ENCODE results near the gene IL16. TPM values are rescaled to one million over a fixed set of nuclear protein-coding genes. Genes with fewer than 3 reads are reported as not detected.

IL16 gene
- total RNA-seq, 1 experiment from 2014 or later = not detected

DNA sequence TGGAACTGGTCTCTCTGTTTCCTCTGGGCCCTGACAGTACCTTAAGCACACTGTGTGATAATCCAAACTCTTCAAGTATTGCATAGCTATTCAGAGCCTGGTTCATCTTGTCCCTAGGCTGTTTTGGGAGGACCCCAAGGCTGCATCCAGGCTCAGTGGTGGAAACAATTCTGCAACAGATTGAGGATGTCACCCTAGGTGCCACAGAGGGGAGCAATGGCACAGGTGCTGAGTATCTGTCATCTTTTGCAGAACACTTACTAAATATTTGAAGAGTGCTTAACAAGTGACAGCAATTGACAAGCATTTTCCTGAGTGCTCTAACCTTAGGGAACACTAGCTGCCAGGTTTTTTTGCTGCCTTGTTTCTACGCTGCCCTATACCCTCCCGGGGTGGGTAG is 99.5 kb downstream of the IL16 start:
- Mint-ChIP-seq H3K27ac (ENCODE audit: unreplicated experiment) (peak overlapping the region; percentile 40), H3K9me3 (ENCODE audit: low read depth, unreplicated experiment) (no peaks in the 10 kb centered on the region), H3K4me1 (ENCODE audit: low read depth, unreplicated experiment) (peaks cover 10% of the 10 kb centered on the region), H3K36me3 (ENCODE audit: insufficient read depth, unreplicated experiment) (no peaks in the 10 kb centered on the region), H3K27me3 (ENCODE audit: unreplicated experiment) (peaks cover 82% of the 10 kb centered on the region), H3K4me3 (ENCODE audit: low read depth, unreplicated experiment) (no peak overlapping the region)
- BruUV-seq (replicated peaks) = no TSS peak
- intact Hi-C loops (cut with micrococcal nuclease; ENCODE audit: unreplicated experiment) = no loop called here
- TF ChIP-seq, protein P1, sequence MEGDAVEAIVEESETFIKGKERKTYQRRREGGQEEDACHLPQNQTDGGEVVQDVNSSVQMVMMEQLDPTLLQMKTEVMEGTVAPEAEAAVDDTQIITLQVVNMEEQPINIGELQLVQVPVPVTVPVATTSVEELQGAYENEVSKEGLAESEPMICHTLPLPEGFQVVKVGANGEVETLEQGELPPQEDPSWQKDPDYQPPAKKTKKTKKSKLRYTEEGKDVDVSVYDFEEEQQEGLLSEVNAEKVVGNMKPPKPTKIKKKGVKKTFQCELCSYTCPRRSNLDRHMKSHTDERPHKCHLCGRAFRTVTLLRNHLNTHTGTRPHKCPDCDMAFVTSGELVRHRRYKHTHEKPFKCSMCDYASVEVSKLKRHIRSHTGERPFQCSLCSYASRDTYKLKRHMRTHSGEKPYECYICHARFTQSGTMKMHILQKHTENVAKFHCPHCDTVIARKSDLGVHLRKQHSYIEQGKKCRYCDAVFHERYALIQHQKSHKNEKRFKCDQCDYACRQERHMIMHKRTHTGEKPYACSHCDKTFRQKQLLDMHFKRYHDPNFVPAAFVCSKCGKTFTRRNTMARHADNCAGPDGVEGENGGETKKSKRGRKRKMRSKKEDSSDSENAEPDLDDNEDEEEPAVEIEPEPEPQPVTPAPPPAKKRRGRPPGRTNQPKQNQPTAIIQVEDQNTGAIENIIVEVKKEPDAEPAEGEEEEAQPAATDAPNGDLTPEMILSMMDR (IDR thresholded peaks at IDR 0.05; ENCODE audit: unreplicated experiment) = no peak
- CTCF ChIA-PET = no interaction called here
- DNase-seq = no peak

DNA sequence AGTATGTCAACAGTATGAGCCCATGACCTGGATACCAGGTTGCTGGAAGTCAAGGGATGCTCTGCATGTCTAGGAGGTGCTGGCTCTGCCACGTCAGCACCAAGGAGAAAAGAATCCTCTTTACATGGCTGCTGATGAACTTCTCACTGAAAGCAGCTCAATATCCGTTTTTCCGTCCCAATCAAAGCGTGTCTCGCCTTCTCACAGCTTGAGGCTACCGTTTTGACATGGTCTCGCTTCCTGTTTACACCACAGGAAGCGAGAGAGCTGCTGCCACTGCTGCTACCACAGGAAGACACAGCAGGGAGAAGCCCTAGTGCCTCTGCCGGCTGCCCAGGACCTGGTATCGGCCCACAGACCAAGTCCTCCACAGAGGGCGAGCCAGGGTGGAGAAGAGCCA is 100.0 kb downstream of the IL16 start:
- peaks cover 82% of the 10 kb centered on the region for H3K27me3 Mint-ChIP-seq (ENCODE audit: unreplicated experiment)
- CTCF ChIA-PET = no interaction called here
- no peaks in the 10 kb centered on the region for H3K36me3 Mint-ChIP-seq (ENCODE audit: insufficient read depth, unreplicated experiment)
- H3K27ac Mint-ChIP-seq (ENCODE audit: unreplicated experiment) = no peak overlapping the region
- peaks cover 10% of the 10 kb centered on the region for H3K4me1 Mint-ChIP-seq (ENCODE audit: low read depth, unreplicated experiment)
- BruUV-seq (replicated peaks) = no TSS peak
- intact Hi-C loops (cut with micrococcal nuclease; ENCODE audit: unreplicated experiment) = no loop called here
- DNase-seq = no peak
- H3K4me3 Mint-ChIP-seq (ENCODE audit: low read depth, unreplicated experiment) = no peak overlapping the region
- H3K9me3 Mint-ChIP-seq (ENCODE audit: low read depth, unreplicated experiment) = no peaks in the 10 kb centered on the region
- TF ChIP-seq, protein P1 (IDR thresholded peaks at IDR 0.05; ENCODE audit: unreplicated experiment) = no peak

DNA sequence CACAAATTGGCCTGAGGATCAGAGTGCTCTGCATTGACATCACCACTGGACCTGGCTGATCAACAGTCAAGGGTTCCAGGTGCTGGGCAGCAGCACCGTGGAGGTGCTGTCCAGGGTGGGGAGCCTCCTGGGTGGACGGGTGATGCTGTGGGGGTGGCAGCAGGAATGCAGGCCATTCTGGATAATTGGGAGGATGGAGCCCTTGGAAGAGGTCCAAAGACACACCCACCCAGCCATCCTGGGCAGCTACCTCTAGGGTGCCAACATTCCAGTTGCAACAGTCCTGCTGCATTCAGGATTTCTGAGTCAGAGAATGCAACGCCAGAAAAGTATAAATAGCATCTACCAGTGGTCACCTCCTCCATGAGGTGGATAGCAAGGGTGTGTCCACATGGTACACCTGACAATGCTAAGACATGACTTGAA is 100.5 kb downstream of the IL16 start:
- TF ChIP-seq, protein P1 (IDR thresholded peaks at IDR 0.05; ENCODE audit: unreplicated experiment) = no peak
- intact Hi-C loops (cut with micrococcal nuclease; ENCODE audit: unreplicated experiment) = no loop called here
- DNase-seq = peak; percentile 49
- Mint-ChIP-seq H3K4me3 (ENCODE audit: low read depth, unreplicated experiment) (no peak overlapping the region), H3K4me1 (ENCODE audit: low read depth, unreplicated experiment) (peaks cover 10% of the 10 kb centered on the region), H3K27me3 (ENCODE audit: unreplicated experiment) (peaks cover 82% of the 10 kb centered on the region), H3K27ac (ENCODE audit: unreplicated experiment) (peak overlapping the region; percentile 14), H3K9me3 (ENCODE audit: low read depth, unreplicated experiment) (no peaks in the 10 kb centered on the region), H3K36me3 (ENCODE audit: insufficient read depth, unreplicated experiment) (no peaks in the 10 kb centered on the region)
- CTCF ChIA-PET = no interaction called here
- BruUV-seq (replicated peaks) = no TSS peak

DNA sequence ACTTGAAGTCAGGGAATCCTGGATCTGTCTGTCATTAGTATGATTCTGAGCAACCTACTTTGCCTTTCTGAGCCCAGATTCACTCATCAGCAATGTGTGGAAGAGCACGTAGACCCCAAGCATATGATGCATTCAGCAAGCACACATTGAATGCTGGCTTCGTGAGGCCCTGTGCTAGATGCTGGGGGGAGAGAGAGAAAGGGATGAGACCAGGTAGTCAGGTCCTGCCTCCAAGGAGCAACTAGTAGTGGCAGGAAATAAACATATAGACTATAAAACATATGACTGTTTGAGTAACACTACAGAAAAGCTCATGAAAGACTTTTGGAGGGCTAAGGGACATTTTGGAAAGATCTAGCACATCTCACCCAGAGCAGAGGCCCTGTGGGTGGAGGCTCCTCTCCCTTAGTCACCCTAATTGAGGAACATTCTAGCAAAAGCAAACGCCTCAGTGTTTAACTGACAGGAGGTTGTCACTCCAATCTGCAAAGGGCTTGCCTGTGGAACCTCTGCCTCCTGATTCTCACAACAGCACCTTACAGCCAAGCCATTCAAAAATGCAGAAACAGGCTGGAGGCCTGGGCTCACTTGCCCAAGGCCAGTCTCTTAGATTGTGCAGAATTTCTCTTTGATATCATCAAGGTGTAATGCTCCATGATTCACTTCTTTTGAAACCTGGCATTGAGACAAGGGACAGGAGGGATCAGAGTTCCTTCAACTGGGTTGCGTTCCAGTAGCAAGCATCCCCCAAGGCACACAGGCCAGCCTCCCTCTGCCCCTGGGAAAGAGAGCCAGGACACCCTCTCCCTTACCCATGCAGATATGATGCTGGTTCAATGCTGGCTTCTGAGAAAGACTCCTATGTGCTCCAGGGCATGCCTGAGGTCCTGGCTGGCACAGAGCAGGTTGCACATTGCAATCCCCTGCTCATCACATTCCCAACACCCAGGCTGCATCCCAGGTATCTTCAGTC is 101.2 kb downstream of the IL16 start:
- intact Hi-C loops (cut with micrococcal nuclease; ENCODE audit: unreplicated experiment) = no loop called here
- TF ChIP-seq, protein P1 (IDR thresholded peaks at IDR 0.05; ENCODE audit: unreplicated experiment) = no peak
- peaks cover 10% of the 10 kb centered on the region for H3K4me1 Mint-ChIP-seq (ENCODE audit: low read depth, unreplicated experiment)
- no peak for DNase-seq
- no peaks in the 10 kb centered on the region for H3K36me3 Mint-ChIP-seq (ENCODE audit: insufficient read depth, unreplicated experiment)
- CTCF ChIA-PET = no interaction called here
- peaks cover 82% of the 10 kb centered on the region for H3K27me3 Mint-ChIP-seq (ENCODE audit: unreplicated experiment)
- BruUV-seq (replicated peaks) = no TSS peak
- H3K9me3 Mint-ChIP-seq (ENCODE audit: low read depth, unreplicated experiment) = no peaks in the 10 kb centered on the region
- peak overlapping the region; percentile 14 for H3K27ac Mint-ChIP-seq (ENCODE audit: unreplicated experiment)
- no peak overlapping the region for H3K4me3 Mint-ChIP-seq (ENCODE audit: low read depth, unreplicated experiment)
